Adrenal gland (tissue), 5 donors: ENCODE results near the gene AMPH.

Experiments used
- CTCF ChIP-seq, 6 experiments: fragments of 450-650 bp in 4 of 6; fragments of 200-600 bp in 2 of 6; sonication (generic) in 1 of 6; IDR thresholded peaks; 1 replicate in 5 of 6; 2 replicates in 1 of 6; pipeline versions ENCODE4 v1.5.1 to v1.8.0; 2016 to 2021; ENCODE audit warnings: antibody characterized with exemption in 6 of 6, mild to moderate bottlenecking in 2 of 6, moderate library complexity in 1 of 6
- POLR2A ChIP-seq, 2 donors: fragments of 450-650 bp; IDR thresholded peaks; one replicate each; pipeline ENCODE4 v1.6.1; 2017; ENCODE audit warnings: antibody characterized with exemption in 2 of 2, mild to moderate bottlenecking in 2 of 2, moderate library complexity in 1 of 2
- donor health status: DM: no; HTN: no; CAD: no.

- TF ChIP-seq CTCF (IDR thresholded peaks at IDR 0.05) (no peak), POLR2A (IDR thresholded peaks at IDR 0.05) (no peak)
Measured at GRCh38 chr7:38637957-38638356, 6.8 kb upstream of the AMPH start.
